H1 (cell line): ENCODE data around the gene C3AR1. TPM values are rescaled to one million over a fixed set of nuclear protein-coding genes. Genes with fewer than 3 reads are reported as not detected.

ENCODE experiments used
- CTCF ChIA-PET: fragments of 300-600 bp; sonication (Branson Sonifier 250); formaldehyde crosslinking; loops from one replicate; lab custom pipeline; 2021; ENCODE audit not compliant: partially characterized antibody; lab: Charles Lee
- POLR2A ChIA-PET: fragments of 300-600 bp; sonication (Branson Sonifier 250); formaldehyde crosslinking; loops from one replicate; lab custom pipeline; 2021; ENCODE audit warnings: inconsistent platforms; ENCODE audit not compliant: partially characterized antibody; lab: Charles Lee
- DNase-seq, 2 experiments: peaks; one replicate each; pipeline versions ENCODE4 v3.0.0 to v3.0.0-alpha.2; 2010 to 2022; ENCODE audit warnings: low spot score in 2 of 2, low read depth in 1 of 2, mixed read lengths in 1 of 2
- FAIRE-seq: peaks from 2 replicates; lab custom pipeline; 2011; peaks lifted over from hg19 to GRCh38; lab: Jason Lieb, UNC
- H2AFZ ChIP-seq: 2 replicates; pipeline ENCODE4 v1.8.1; 2012; ENCODE audit warnings: low read length, inconsistent platforms
- H2AK5ac ChIP-seq: 2 replicates; pipeline ENCODE4 v1.6.1; 2013; ENCODE audit warnings: low read depth, low read length
- H2BK120ac ChIP-seq: replicated peaks from 2 replicates; pipeline ENCODE3; 2013; ENCODE audit warnings: low read depth, low read length, inconsistent platforms
- H2BK12ac ChIP-seq: 2 replicates; pipeline ENCODE4 v1.6.1; 2013; ENCODE audit warnings: low read depth, low read length
- H2BK15ac ChIP-seq: 2 replicates; pipeline ENCODE4 v1.6.1; 2013; ENCODE audit warnings: low read length
- H2BK20ac ChIP-seq: 2 replicates; pipeline ENCODE4 v1.6.1; 2013; ENCODE audit warnings: low read length
- H2BK5ac ChIP-seq: 2 replicates; pipeline ENCODE4 v1.6.1; 2013; ENCODE audit warnings: low read depth, low read length
- H3K14ac ChIP-seq: 2 replicates; pipeline ENCODE4 v1.6.1; 2013; ENCODE audit warnings: inconsistent platforms; ENCODE audit not compliant: insufficient read length
- H3K18ac ChIP-seq: 2 replicates; pipeline ENCODE4 v1.6.1; 2013; ENCODE audit warnings: low read length; ENCODE audit errors: extremely low read depth
- H3K23ac ChIP-seq: 2 replicates; pipeline ENCODE4 v1.6.1; 2013; ENCODE audit warnings: inconsistent platforms; ENCODE audit not compliant: insufficient read length
- H3K23me2 ChIP-seq: 2 replicates; pipeline ENCODE4 v1.6.1; 2013; ENCODE audit warnings: low read depth, low read length
- H3K27ac ChIP-seq: 2 replicates; pipeline ENCODE4 v1.6.1; 2011; ENCODE audit warnings: low read depth, low read length, inconsistent platforms
- H3K27me3 ChIP-seq, 4 experiments: replicated peaks in 1 of 4; 1 replicate in 1 of 4; 2 replicates in 3 of 4; pipeline versions ENCODE4 v1.6.1 to v1.8.1; 2011 to 2013; ENCODE audit warnings: low read length in 3 of 4, mild to moderate bottlenecking in 3 of 4, inconsistent platforms in 2 of 4, mixed read lengths in 2 of 4, moderate library complexity in 1 of 4; ENCODE audit not compliant: control insufficient read depth in 3 of 4, insufficient read depth in 3 of 4; ENCODE audit errors: extremely low read depth in 1 of 4
- H3K36me3 ChIP-seq, 4 experiments: 2 replicates each; pipeline versions ENCODE4 v1.6.1 to v1.8.1; 2011 to 2013; ENCODE audit warnings: mild to moderate bottlenecking in 4 of 4, low read length in 3 of 4, moderate library complexity in 2 of 4, control low read depth in 1 of 4, inconsistent platforms in 1 of 4; ENCODE audit not compliant: insufficient read depth in 4 of 4, control insufficient read depth in 2 of 4
- H3K4ac ChIP-seq: replicated peaks from 2 replicates; pipeline ENCODE3; 2013; ENCODE audit warnings: low read length, low read depth, mixed read lengths, inconsistent platforms; ENCODE audit not compliant: insufficient read length
- H3K4me1 ChIP-seq, 4 experiments: replicated peaks in 1 of 4; 1 replicate in 1 of 4; 2 replicates in 3 of 4; pipeline versions ENCODE4 v1.6.1 to v1.8.1; 2011 to 2013; ENCODE audit warnings: low read length in 3 of 4, inconsistent platforms in 2 of 4, mixed read lengths in 1 of 4; ENCODE audit not compliant: insufficient read depth in 4 of 4, control insufficient read depth in 3 of 4
- H3K4me2 ChIP-seq, 2 experiments: 2 replicates each; pipeline versions ENCODE4 v1.6.1 to v1.8.1; 2011 to 2013; ENCODE audit warnings: low read depth in 2 of 2, low read length in 2 of 2, control low read depth in 1 of 2, inconsistent platforms in 1 of 2, mild to moderate bottlenecking in 1 of 2; ENCODE audit not compliant: insufficient read depth in 1 of 2
- H3K4me3 ChIP-seq, 4 experiments: fragments of 200-600, 300-600 bp in 1 of 4; sonication (generic), shearing (Covaris generic), sonication (Bioruptor Twin) in 1 of 4; 2 replicates each; pipeline versions ENCODE4 v1.5.1 to v1.8.1; 2011 to 2016; ENCODE audit warnings: low read length in 4 of 4, low read depth in 3 of 4, control low read depth in 2 of 4, inconsistent platforms in 2 of 4, mild to moderate bottlenecking in 2 of 4, mixed read lengths in 1 of 4, moderate library complexity in 1 of 4; ENCODE audit not compliant: insufficient read depth in 2 of 4; ENCODE audit errors: extremely low read depth in 1 of 4
- H3K56ac ChIP-seq: replicated peaks from 2 replicates; pipeline ENCODE3; 2013; ENCODE audit warnings: low read depth, mild to moderate bottlenecking, mixed read lengths, low read length, inconsistent platforms; ENCODE audit not compliant: insufficient read length
- H3K79me1 ChIP-seq: 2 replicates; pipeline ENCODE4 v1.6.1; 2013; ENCODE audit warnings: low read depth, low read length, control low read depth
- H3K79me2 ChIP-seq, 2 experiments: 2 replicates each; pipeline versions ENCODE4 v1.6.1 to v1.8.1; 2012 to 2013; ENCODE audit warnings: low read length in 2 of 2, mild to moderate bottlenecking in 2 of 2, inconsistent platforms in 1 of 2; ENCODE audit not compliant: insufficient read depth in 2 of 2, control insufficient read depth in 1 of 2
- H3K9ac ChIP-seq, 4 experiments: replicated peaks in 1 of 4; 1 replicate in 1 of 4; 2 replicates in 3 of 4; pipeline versions ENCODE4 v1.6.1 to v1.8.1; 2011 to 2013; ENCODE audit warnings: low read depth in 3 of 4, low read length in 3 of 4, control low read depth in 2 of 4, mild to moderate bottlenecking in 2 of 4, moderate library complexity in 2 of 4, inconsistent platforms in 1 of 4; ENCODE audit errors: extremely low read depth in 1 of 4
- H3K9me3 ChIP-seq, 2 experiments: 2 replicates each; pipeline versions ENCODE4 v1.6.1 to v1.8.1; 2012 to 2013; ENCODE audit warnings: mild to moderate bottlenecking in 2 of 2, moderate library complexity in 2 of 2, control low read depth in 1 of 2, inconsistent platforms in 1 of 2, low read depth in 1 of 2, low read length in 1 of 2, mixed read lengths in 1 of 2; ENCODE audit not compliant: insufficient read depth in 2 of 2
- H4K20me1 ChIP-seq, 2 experiments: replicated peaks in 1 of 2; 2 replicates each; pipeline versions ENCODE3 to v1.8.1; 2011 to 2013; ENCODE audit warnings: inconsistent platforms in 2 of 2, low read length in 2 of 2, mild to moderate bottlenecking in 1 of 2; ENCODE audit not compliant: insufficient read depth in 2 of 2, control insufficient read depth in 1 of 2
- H4K5ac ChIP-seq: 2 replicates; pipeline ENCODE4 v1.6.1; 2013; ENCODE audit warnings: low read length, low read depth, mixed read lengths, inconsistent platforms; ENCODE audit not compliant: insufficient read length
- H4K8ac ChIP-seq: 2 replicates; pipeline ENCODE4 v1.8.0; 2013; ENCODE audit warnings: mild to moderate bottlenecking, moderate library complexity, low read length, inconsistent platforms; ENCODE audit not compliant: insufficient read depth; ENCODE audit errors: extremely low read depth
- H4K91ac ChIP-seq: replicated peaks from 2 replicates; pipeline ENCODE3; 2013; ENCODE audit warnings: low read length, mixed read lengths, inconsistent platforms; ENCODE audit not compliant: insufficient read length
- BCL11A ChIP-seq, 2 experiments: IDR thresholded peaks; one replicate each; pipeline ENCODE4 v1.6.1; 2011; ENCODE audit warnings: low read depth in 2 of 2, low read length in 2 of 2, mild to moderate bottlenecking in 2 of 2
- EGR1 ChIP-seq: IDR thresholded peaks from 2 replicates; pipeline ENCODE4 v1.6.1; 2011; ENCODE audit warnings: low read depth, low read length, borderline replicate concordance
- EP300 ChIP-seq, 2 experiments: IDR thresholded peaks; 1 replicate in 1 of 2; 2 replicates in 1 of 2; pipeline ENCODE4 v1.6.1; 2011 to 2012; ENCODE audit warnings: low read depth in 2 of 2, low read length in 2 of 2, mild to moderate bottlenecking in 2 of 2, borderline replicate concordance in 1 of 2, inconsistent platforms in 1 of 2, moderate library complexity in 1 of 2
- NRF1 ChIP-seq: IDR thresholded peaks from 2 replicates; pipeline ENCODE4 v1.6.1; 2011; ENCODE audit warnings: mild to moderate bottlenecking, low read depth, low read length, improper control_type of control experiment
- SAP30 ChIP-seq: fragments of 300-600 bp; sonication (generic); IDR thresholded peaks from 2 replicates; pipeline ENCODE4 v1.7.1; 2012; ENCODE audit warnings: low read length, moderate library complexity, mild to moderate bottlenecking, inconsistent platforms; ENCODE audit not compliant: insufficient read depth, insufficient replicate concordance
- SIN3A ChIP-seq, 2 experiments: IDR thresholded peaks in 1 of 2; conservative IDR thresholded peaks in 1 of 2; 2 replicates each; pipeline ENCODE4 v1.6.1; 2011 to 2012; ENCODE audit warnings: low read length in 2 of 2, improper control_type of control experiment in 1 of 2, low read depth in 1 of 2, mild to moderate bottlenecking in 1 of 2
- WGBS, 2 experiments: shearing (Covaris generic) in 1 of 2; methylation state at CpG; one replicate each; pipeline versions ENCODE4 v1.1.6 to v1.1.7; 2013 to 2015; ENCODE audit warnings: low lambda C conversion rate in 2 of 2, mixed read lengths in 2 of 2, inconsistent platforms in 1 of 2, low coverage in 1 of 2, missing lambda C conversion rate in 1 of 2; ENCODE audit not compliant: insufficient replicate concordance in 2 of 2, insufficient coverage in 1 of 2, insufficient read length in 1 of 2; ENCODE audit errors: extremely low coverage in 1 of 2, missing lambda C conversion rate in 1 of 2; 5-methylcytosine and 5-hydroxymethylcytosine counted together
- polyA plus RNA-seq, 7 experiments: library from polyadenylated mRNA; depleted of rRNA in 3 of 7; stranded (reverse) in 5 of 7; unstranded in 2 of 7; fragments of >200 nt in 5 of 7; fragments of 200-250 nt in 2 of 7; gene quantifications; 1 replicate in 5 of 7; 2 replicates in 1 of 7; 4 replicates in 1 of 7; pipeline versions ENCODE4 v1.2.1 to v1.2.3, GENCODE V29; 2011 to 2013; ENCODE audit warnings: missing spikeins in 2 of 7, mixed read lengths in 2 of 7
- total RNA-seq: library from RNA; stranded (reverse); fragmentation: NEBNext Ultra II Directional; extraction: Animal tissue kit (Norgen Biotek cat#: 25700); gene quantifications from 2 replicates; pipeline ENCODE4 v1.2.1, GENCODE V29; 2021

The C3AR1 gene
- total and polyA plus RNA-seq, 2 of the 8 experiments (the other 6 are each of a cell fraction or from before 2014, with no cell fraction given) = not detected

GRCh38 chr12:8076366-8076765 lies 10.2 kb upstream of the C3AR1 start:
- no peak overlapping the region for H3K4me2 ChIP-seq
- H3K27ac ChIP-seq = no peak overlapping the region
- POLR2A ChIA-PET = no interaction called here
- no peak overlapping the region for H4K91ac ChIP-seq
- WGBS, 2 experiments = 90% methylated on average over 4 of the region's 4 CpGs; no CpG with 5 or more reads in 1 of the 2 experiments
- H3K27me3 ChIP-seq = no peaks in the 10 kb centered on the region
- H3K9me3 ChIP-seq = no peaks in the 10 kb centered on the region
- no peaks in the 10 kb centered on the region for H3K23me2 ChIP-seq
- H3K36me3 ChIP-seq = no peaks in the 10 kb centered on the region
- no peaks in the 10 kb centered on the region for H4K20me1 ChIP-seq
- H3K79me2 ChIP-seq = no peaks in the 10 kb centered on the region
- no peak overlapping the region for H3K56ac ChIP-seq
- H2BK120ac ChIP-seq = no peak overlapping the region
- H3K4ac ChIP-seq = no peak overlapping the region
- no peak overlapping the region for H4K8ac ChIP-seq
- H2BK20ac ChIP-seq = no peak overlapping the region
- no peak overlapping the region for H4K5ac ChIP-seq
- H3K4me1 ChIP-seq = no peaks in the 10 kb centered on the region
- H2AK5ac ChIP-seq = no peak overlapping the region
- DNase-seq (no peak), FAIRE-seq (no peak)
- H3K4me3 ChIP-seq = no peak overlapping the region
- no peak overlapping the region for H3K23ac ChIP-seq
- H3K18ac ChIP-seq = no peak overlapping the region
- no peak overlapping the region for H2AFZ ChIP-seq
- H2BK5ac ChIP-seq = no peak overlapping the region
- H2BK15ac ChIP-seq = no peak overlapping the region
- no peak overlapping the region for H3K14ac ChIP-seq
- H2BK12ac ChIP-seq = no peak overlapping the region
- H3K9ac ChIP-seq = no peak overlapping the region
- CTCF ChIA-PET = interaction anchor here (0.9 to 11.1 kb wide), 5 partner anchors 12 to 434 kb away, joined by 3 to 146 read pairs (median 12); no protein-coding TSS in a partner anchor
- H3K79me1 ChIP-seq = no peaks in the 10 kb centered on the region
- no peak for TF ChIP-seq BCL11A (IDR thresholded peaks at IDR 0.05; ENCODE audit: low read depth in 2 of 2, low read length in 2 of 2)
- no peak for TF ChIP-seq EGR1
- TF ChIP-seq NRF1 = no peak
- no peak for TF ChIP-seq SIN3A (conservative IDR thresholded peaks at IDR 0.05 in 1 of 2, IDR thresholded peaks at IDR 0.05 in 1 of 2; ENCODE audit: low read depth in 1 of 2, low read length in 2 of 2)
- no peak for TF ChIP-seq SAP30
- no peak for TF ChIP-seq EP300 (IDR thresholded peaks at IDR 0.05; ENCODE audit: borderline replicate concordance in 1 of 2, low read depth in 2 of 2, low read length in 2 of 2)
